Fibroblast of lung (primary cell): ENCODE measurements around the gene HOPX.

Experiments used
- CTCF ChIP-seq, 2 donors: IDR thresholded peaks in 1 of 2; conservative IDR thresholded peaks in 1 of 2; 1 replicate in 1 of 2; 2 replicates in 1 of 2; pipeline ENCODE4 v1.5.1; 2011 to 2012; ENCODE audit warnings: low read length in 2 of 2, control low read depth in 1 of 2, inconsistent platforms in 1 of 2, low read depth in 1 of 2, mild to moderate bottlenecking in 1 of 2
- EZH2 ChIP-seq: IDR thresholded peaks from 2 replicates; pipeline ENCODE4 v1.5.1; 2012; ENCODE audit warnings: low read length, control low read depth, mild to moderate bottlenecking; ENCODE audit errors: missing control alignments

GRCh38 chr4:56637791-56638190, 43.3 kb downstream of the HOPX start:
- no peak for TF ChIP-seq CTCF (conservative IDR thresholded peaks at IDR 0.05 in 1 of 2, IDR thresholded peaks at IDR 0.05 in 1 of 2; ENCODE audit: low read depth in 1 of 2, low read length in 2 of 2)
- TF ChIP-seq EZH2, result no peak
